ENCODE data around the gene NYNRIN.

NYNRIN gene

GRCh38 chr14:24415421-24416253 lies 16.8 kb downstream of the NYNRIN start:
- DNase-seq, result no peak

GRCh38 chr14:24416254-24416931 lies 17.6 kb downstream of the NYNRIN start:
- no peak for DNase-seq

DNA sequence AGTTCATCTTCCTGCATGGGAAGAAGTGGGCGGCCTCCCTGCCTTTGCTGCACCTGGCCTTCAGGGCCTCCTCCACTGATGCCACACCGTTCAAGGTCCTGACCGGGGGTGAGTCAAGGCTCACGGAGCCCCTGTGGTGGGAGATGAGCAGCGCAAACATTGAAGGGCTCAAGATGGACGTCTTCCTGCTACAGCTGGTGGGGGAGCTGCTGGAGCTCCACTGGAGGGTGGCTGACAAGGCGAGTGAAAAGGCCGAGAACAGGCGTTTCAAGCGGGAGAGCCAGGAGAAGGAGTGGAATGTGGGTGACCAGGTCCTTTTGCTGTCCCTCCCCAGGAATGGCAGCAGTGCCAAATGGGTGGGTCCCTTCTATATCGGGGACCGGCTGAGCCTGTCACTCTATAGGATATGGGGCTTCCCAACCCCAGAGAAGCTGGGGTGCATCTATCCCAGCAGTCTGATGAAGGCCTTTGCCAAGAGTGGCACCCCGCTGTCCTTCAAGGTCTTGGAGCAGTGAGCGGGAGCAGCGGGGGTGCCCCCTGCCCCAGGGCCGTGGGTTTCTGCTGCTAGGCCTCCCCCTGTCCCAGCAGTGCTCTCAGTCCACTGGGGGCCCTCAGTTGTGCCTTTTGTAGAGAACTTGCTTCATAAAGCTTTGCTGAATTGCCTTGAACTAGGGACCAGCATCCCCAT lies 18.3 kb downstream of the NYNRIN start:
- DNase-seq, result no peak

GRCh38 chr14:24417832-24418491 lies 19.2 kb downstream of the NYNRIN start:
- no peak for DNase-seq

- no peak for DNase-seq
These were observed 19.7 kb downstream of the NYNRIN start for GRCh38 chr14:24418492-24418873.

GRCh38 chr14:24422261-24422660 lies 23.5 kb downstream of the NYNRIN start:
- no peak for DNase-seq

GRCh38 chr14:24422694-24423601 lies 24.1 kb downstream of the NYNRIN start:
- no peak for DNase-seq

- no peak for DNase-seq
These were observed 26.9 kb downstream of the NYNRIN start for GRCh38 chr14:24425704-24426103.

DNA sequence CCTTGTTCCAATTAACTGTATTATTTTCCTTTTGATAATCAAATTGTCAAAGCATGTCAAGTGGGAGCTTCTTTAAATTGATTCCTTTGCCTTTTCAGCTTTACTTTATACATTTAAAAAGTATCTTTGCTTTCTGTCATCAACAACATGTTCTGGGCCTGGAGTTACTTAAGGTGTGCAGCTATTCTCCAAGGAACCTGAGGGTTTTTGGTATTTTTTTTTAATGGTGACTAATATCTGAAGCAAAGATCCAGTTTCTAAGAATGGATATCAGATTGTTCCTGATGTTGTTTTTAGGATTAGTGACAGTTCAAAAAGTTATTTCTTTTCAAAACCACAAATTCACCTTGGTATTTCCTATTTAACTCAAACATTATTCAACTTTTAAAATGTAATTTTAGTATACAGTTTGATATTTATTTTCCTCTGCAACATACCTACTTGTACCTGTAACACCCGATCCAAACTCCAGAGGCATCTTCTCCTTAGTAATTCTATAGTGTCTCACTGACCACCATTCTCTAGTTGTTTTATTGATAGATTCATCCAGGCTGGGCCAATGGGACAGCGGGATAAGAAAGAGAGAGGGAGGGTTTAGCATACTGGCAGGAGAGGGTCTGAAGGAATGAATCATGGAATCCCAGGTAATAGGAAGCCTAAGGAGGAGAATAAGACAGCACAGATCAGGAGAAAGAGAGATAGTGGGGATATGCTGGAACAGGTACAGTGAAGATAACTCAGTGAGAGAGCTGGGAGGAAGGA lies 27.5 kb downstream of the NYNRIN start:
- DNase-seq, result no peak

DNA sequence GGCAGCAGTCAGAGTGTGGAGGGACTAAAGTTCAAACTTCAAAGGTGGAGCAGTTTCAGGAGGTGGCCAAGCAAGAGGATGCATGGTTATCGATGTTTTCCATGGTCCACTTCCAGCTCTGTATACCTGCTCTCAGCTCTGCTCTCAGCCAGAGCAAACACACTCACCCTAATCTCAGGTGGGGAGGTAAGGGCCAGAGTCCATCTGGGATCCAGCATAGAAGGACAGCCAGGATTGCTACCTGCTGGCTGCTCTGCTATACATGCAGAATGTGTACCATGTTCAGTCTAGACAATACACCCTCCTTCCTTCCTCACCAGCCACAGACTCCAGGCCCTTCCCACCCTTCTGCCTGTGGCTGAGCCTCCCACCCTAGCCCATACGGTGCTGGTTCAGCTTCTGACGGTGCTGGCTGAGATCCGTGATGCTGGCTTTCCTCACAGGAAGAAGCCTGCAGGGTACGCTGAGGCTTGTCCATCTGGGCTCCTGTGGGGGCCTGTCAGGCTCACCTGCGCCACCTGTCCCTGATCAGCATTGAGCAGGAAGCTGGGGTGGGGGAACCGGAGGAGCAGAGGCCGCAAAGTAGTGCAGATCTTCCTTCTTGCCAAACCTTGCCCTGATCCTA lies 28.2 kb downstream of the NYNRIN start:
- no peak for DNase-seq

GRCh38 chr14:24427537-24428508 lies 29.0 kb downstream of the NYNRIN start:
- DNase-seq, result no peak

GRCh38 chr14:24428628-24429394 lies 30.0 kb downstream of the NYNRIN start:
- DNase-seq, result no peak

DNA sequence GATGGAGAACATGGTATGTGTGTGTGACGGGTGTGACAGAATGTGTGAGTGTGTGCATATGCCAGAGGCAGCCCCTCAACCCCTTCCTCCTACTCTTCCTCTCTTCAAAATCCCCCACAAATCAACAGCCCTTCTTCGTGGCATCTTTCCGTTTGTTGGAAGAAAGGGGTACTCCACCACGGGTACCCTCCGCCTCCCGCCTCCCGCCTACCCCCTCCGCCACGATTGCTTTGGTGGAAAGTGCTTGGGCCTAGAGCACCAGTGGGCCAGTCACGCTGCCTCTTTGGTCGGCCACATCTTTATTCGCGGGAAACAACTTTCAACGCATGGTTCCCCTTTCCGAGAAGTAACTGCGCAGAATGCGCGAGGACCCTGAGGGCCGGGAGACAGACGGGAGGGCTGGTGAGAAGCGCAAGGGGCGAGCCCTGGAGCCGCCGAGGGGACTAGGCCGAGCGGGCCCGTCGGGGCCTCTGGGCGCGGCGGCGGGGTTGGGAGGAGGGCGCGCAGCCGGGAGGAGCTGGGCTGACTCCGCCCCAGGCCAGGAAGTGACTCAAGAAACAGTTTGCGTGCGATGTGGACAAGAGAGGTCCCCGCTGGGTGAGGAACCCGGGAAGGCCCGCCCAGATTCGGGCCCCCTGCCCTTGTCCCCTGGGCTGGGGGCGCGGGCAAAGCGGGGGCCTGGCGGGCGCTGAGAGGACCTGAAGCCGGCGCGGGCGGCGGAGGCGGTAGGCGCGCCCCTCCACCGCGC lies 30.8 kb downstream of the NYNRIN start, which contains the start of the genes CBLN3 and KHNYN:
TSS of gene CBLN3 (minus strand) at position 274 of the 748 bp plus-strand sequence. CDS start 614 bp downstream, outside the sequence.
TSS of gene KHNYN (plus strand) at position 560 of the 748 bp plus-strand sequence. CDS start 777 bp downstream, outside the sequence.
- DNase-seq, result peak; percentile 33

- no peak for DNase-seq
These were observed 31.4 kb downstream of the NYNRIN start for GRCh38 chr14:24430143-24430681.

DNA sequence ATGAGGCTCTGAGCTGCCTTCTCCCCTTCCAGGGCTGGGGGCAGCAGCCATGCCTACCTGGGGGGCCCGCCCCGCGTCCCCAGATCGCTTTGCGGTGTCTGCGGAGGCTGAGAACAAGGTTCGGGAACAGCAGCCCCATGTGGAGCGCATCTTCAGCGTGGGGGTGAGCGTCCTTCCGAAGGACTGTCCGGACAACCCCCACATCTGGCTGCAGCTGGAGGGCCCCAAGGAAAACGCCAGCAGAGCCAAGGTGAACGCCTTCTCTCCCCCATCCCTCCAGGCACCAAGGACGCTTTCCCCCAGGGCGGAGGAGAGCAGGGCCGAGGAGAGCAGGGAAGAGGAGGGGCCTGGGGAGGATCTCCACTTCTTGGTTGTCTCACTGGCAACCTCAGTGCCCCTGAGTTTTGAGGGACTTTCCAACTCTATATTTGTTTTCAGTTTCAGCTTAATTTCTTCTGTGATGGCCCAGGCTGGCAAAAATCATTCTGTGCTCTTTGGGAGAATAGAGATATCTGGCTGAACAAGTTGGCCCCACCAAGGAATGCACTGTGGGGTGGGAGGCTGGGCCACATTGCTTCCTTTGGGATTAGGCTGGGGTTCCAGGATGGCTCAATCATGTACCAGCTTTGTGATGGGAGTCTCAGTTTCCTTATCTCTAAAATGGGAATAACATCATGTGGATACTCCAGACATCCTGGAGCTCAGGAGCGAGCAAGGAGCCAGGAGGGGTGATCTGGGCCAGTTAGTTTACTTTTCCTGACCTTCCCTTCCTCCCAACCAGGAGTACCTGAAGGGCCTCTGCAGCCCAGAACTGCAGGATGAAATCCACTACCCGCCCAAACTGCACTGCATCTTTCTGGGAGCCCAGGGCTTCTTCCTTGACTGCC lies 32.1 kb downstream of the NYNRIN start:
- no peak for DNase-seq

GRCh38 chr14:24431569-24432258 lies 32.9 kb downstream of the NYNRIN start:
- DNase-seq, result peak; percentile 82

Data from NCI-H2029 treated with DMSO at 0.1 percent for 48 hours (cell line).